Spleen (tissue), 7 donors: Measurements from ENCODE around the gene FDCSP.

Experiments used
- CTCF ChIP-seq, 11 experiments: fragments of 200-600 bp in 7 of 11; fragments of 450-650 bp in 4 of 11; sonication (generic) in 4 of 11; IDR thresholded peaks in 8 of 11; conservative IDR thresholded peaks in 3 of 11; 1 replicate in 7 of 11; 2 replicates in 4 of 11; pipeline versions ENCODE4 v1.4.0 to v1.8.0; 2016 to 2021; ENCODE audit warnings: antibody characterized with exemption in 11 of 11, inconsistent platforms in 4 of 11, mild to moderate bottlenecking in 1 of 11
- POLR2AphosphoS5 ChIP-seq, 3 donors: sonication (generic); formaldehyde crosslinking; IDR thresholded peaks; one replicate each; pipeline ENCODE4 v1.5.1; 2017; ENCODE audit warnings: antibody characterized with exemption in 3 of 3
- donor health status: DM: no; HTN: no; CAD: no; lungs with moderate emphysema.
- donor health status: DM: no; HTN: no; CAD: no.
- donor health status: DM: no; HTN: no; CAD: no.

- TF ChIP-seq CTCF (IDR thresholded peaks at IDR 0.05 in 8 of 11, conservative IDR thresholded peaks at IDR 0.05 in 3 of 11) (no peak), POLR2AphosphoS5 (IDR thresholded peaks at IDR 0.05) (no peak)
These were observed 26.0 kb downstream of the FDCSP start for GRCh38 chr4:70251945-70252277.
